Endometrial microvascular endothelial cells (primary cell): ENCODE results near the gene NECTIN1. TPM values are rescaled to one million over a fixed set of nuclear protein-coding genes. Genes with fewer than 3 reads are reported as not detected.

Source experiments
- in situ Hi-C: cut with HindIII; loops from 2 replicates; pipeline ENCODE4 v1.10.0; 2017; ENCODE audit warnings: low sequenced_read_pairs, low pct_unique_long_range_greater_than_20kb; ENCODE audit errors: inconsistent ontology term
- total RNA-seq: library from RNA; depleted of rRNA; stranded (reverse); fragments of >200 nt; gene quantifications from one replicate; pipeline ENCODE4 v1.2.3, GENCODE V29; 2015; ENCODE audit errors: inconsistent ontology term

NECTIN1 gene
- total RNA-seq, 1 donor from 2014 or later: 23.6 TPM

DNA sequence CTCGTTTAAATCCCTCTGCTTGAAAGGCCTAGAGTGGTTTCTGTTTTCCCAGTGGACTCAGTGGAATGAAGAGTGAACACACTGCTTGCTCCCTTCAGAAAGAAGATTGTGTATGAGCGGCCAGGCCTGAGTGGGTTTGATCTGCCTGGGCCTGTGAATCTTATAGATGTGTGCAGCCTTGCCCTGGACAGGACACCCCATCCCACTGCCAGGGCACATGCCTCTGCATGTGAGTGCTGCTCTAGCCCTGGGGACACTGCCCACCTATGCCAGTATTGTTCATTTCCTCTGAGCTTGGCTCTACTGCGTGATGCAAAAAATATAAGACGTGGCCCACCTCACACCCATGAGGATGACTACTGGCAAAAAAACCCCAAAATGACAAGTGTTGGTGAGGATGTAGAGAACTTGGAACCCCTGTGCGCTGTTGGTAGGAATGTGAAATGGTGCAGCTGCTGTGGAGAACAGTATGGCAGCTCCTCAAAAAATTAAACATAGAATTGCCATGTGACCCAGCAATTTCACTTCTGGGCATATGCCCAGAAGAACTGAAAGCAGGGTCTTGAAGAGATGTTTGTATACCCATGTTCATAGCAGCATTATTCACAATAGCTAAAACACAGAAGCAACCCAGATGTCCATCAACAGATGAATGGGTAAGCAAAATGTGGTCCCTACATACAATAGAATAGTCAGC lies 27.3 kb upstream of the NECTIN1 start:
- in situ Hi-C loops: no loop called here

DNA sequence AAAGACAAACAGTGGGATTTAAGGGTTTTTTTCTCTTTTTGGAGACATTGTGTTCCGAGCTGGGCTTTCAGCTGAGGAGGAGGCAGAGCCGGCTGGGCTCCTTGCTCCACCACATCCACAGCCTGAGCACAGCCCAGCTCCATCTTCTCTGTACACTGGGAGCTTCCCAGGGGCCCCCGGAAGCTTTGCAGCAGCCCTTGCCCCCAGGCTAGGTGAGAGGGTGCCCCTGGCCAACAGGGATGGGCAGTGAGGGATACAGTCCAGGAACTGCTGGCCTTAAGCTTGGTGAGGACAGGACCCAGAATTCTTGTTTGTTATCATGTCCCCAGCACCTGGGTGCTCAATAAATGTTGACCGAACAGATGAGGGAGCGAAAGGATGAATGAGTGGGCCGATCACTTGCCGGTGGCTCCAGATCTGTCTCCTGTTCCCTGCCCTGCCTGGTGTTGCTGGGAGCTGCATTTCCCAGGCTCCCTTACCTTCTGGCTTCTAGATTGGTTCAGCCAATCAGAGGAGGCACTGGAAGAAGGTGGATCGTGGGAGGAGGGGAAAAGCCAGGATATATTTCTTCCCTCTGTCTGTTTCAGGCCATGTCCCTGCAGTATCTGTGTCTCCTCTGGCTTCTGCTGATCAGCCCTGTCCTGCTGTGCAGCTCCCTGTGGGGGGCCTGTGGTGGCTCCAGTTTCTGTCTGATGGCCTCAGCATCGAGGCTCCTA lies 26.5 kb upstream of the NECTIN1 start:
- in situ Hi-C loops: no loop called here

GRCh38 chr11:119754656-119755355 lies 25.8 kb upstream of the NECTIN1 start:
- in situ Hi-C loops: no loop called here

GRCh38 chr11:119754199-119754598 lies 25.2 kb upstream of the NECTIN1 start:
- in situ Hi-C loops: no loop called here

GRCh38 chr11:119752946-119753345 lies 23.9 kb upstream of the NECTIN1 start:
- in situ Hi-C loops: no loop called here

DNA sequence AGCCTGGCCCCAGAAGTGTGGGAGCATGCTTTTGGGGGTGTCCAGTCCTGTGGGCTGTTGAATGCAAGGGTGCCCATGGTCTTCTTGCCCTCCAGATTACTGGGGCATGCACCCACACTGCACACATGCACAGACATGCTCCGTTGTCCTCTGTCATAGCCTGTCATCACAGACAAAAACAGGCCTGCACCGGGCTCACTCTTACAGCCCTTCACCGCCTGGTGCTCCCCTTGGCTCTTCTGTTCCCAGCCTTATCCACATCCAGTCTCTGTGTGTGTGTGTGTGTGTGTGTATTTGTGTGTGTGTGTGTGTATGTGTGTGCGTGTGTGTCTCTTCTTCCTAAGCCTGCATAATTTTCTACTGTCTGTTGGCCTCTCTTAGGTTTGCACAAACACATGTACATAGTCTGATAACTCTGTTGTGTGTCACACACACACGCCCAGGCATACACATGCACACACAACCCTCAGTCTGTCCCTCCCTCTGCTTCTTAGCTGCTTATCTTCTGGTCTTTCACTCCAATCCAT lies 23.4 kb upstream of the NECTIN1 start:
- in situ Hi-C loops: no loop called here

- in situ Hi-C loops: no loop called here
Observed at GRCh38 chr11:119750056-119750455, 21.1 kb upstream of the NECTIN1 start.

DNA sequence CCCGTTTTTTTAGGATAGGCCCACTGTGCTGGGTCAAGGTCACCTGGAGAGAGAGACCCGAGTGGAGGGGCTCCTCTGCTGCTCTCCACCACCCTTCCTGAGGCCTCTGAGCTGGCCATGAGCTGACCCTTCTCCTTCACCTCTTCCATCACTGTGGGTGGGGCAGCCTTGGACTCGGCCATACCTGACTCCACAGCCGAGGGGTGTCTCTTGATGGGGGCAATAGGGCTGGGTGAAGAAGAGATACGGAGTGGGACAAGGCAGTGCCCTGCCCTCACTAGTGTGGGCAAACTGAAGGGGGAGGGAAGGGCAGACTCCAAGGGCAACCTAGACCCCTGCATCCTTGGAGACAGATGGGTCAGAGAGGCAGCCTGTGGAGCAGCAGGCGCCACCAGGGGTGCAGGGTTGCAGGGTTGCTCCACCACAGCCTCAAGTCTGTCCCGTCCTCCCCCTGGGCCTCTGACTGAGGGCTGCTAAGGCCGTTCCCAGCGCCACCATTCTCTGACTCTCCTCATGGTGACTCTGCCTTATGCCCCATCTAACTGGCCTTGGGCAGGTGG lies 20.1 kb upstream of the NECTIN1 start:
- in situ Hi-C loops: no loop called here

GRCh38 chr11:119747868-119748660 lies 19.1 kb upstream of the NECTIN1 start:
- in situ Hi-C loops: no loop called here

DNA sequence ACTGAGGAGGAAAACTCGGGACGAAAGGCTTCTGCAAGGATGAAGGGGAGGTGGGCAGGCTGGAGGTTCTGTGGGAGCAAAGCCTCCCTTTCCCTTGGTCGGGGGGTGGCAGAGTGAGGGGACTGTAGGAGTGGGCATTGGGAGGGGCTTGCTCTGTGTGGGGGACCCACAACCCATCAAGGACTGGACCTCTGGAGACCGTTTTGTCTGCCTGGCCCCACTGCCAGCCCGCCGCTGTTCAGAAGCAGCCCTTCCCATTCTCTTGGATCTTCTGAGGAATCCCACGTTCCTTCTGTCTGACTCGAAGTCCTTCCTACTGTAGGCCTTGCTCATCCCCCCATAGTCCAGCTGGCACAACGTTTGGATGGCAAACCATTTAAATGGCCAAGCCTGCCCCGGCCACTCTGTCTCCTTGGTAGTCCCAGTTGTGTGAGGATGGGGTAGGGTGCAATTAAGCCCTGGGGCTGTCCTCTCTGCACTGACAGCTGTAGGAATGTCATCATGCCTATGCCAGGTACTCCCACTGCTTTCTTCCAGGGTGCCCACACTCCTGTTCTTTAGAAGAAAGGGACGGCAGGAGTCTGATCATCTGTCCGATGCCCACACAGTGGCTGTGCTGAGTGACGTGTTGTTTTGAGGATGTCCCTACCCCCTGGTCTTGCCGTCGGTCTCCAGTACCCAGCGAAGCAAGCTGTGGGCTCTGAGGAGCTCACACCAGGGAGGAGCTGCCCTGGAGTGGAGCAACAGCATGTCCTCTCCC lies 17.0 kb upstream of the NECTIN1 start:
- in situ Hi-C loops: no loop called here

DNA sequence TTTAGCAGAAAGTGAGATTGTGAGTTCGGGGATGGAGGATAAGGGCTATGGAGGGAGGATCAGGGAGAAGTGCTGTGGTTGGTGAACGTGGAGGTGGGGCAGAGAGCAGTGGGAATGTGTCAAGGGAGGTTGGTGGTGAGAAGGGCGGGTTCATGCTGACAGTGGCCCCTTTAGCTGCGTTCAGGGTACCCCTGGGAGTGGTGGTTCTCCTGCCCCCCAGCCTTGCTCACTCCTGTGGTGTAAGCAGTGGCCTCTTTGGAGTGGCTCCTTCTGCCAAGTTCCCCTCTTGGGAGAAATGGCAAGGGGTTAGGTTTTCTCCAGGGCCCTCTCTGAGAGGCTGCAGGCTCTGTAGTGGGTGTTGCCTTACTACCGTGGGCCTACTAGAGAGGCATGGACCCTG lies 16.1 kb upstream of the NECTIN1 start:
- in situ Hi-C loops: no loop called here

GRCh38 chr11:119744577-119744976 lies 15.6 kb upstream of the NECTIN1 start:
- in situ Hi-C loops: no loop called here

DNA sequence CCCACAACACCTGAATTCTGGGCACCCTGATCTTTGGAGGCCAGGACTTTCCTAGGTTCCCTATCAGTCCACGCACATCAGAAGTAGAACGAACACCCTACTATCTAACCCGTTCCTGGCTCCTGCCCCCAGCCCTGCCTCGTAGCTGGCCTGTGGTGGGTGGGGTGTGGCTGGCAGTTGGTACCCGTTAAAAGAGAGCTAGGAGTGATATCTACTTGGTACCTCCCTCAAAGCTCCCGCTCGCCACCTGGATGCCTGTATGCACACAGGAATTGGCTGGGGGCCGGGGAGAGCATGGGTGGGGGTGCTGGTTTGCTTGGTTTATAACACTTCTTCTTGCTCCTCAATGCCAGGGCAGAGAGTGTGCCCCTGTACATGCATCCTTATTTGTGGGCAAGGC lies 14.0 kb upstream of the NECTIN1 start:
- in situ Hi-C loops: no loop called here

GRCh38 chr11:119742263-119742861 lies 13.4 kb upstream of the NECTIN1 start:
- in situ Hi-C loops: no loop called here

DNA sequence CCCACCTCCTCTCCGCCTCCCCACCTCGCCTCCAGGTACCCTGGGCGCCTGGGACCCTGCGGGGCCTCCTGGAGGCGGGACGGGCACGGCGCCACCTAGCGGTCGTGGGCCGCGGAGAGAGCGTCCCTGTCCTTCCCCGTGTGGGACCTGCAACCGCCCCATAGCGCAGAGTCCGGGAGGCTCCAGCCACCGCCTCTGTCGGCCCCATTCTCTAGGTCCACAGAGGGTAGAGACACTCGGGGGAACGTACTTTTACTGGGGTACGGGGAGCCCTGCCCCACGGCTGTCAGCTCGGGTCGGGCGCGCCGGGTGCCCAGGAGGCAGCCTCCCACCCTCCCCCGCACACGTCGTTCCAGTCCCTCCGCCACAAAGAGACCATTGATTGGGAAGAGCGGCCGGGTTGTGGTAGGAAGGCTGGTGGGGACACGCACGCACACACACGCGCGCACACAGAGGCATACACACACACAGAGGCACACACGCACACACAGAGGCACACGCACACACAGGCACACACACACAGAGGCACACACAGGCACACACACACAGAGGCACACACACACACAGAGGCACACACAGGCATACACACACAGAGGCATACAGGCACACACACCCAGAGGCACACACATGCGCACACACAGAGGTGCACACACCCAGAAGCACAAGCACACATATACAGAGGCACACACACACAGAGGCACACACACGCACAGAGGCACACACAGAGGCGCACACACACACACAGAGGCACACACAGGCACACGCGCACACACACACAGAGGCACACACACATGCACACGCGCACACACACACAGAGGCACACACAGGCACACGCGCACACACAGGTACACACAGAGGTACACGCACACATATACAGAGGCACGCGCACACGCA lies 12.6 kb upstream of the NECTIN1 start:
- in situ Hi-C loops: no loop called here

DNA sequence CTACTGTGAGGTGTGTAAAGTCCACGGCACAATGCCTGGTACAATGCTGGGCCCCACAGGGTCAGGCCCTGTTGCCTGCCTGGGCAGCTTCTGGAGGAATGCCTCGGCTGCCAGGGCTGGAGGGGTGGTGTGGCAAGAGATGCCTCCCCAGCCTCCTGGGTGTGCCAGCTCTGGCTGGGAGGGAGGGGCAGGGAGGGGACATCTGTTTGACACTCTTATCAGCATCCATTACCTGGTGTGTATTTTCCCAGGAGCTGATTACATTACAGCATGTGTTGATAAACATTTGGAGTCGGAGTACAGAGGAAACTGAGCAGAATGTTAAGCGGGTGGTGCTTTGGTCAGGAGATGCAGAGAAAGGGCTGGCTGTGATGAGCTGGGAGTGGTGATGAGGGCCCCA lies 11.0 kb upstream of the NECTIN1 start:
- in situ Hi-C loops: no loop called here
